Subcutaneous adipose tissue (tissue), 4 donors: Measurements from ENCODE around the gene SLC22A5. TPM values are rescaled to one million over a fixed set of nuclear protein-coding genes. Genes with fewer than 3 reads are reported as not detected.

ENCODE experiments used
- CTCF ChIP-seq: fragments of 450-650 bp; IDR thresholded peaks from one replicate; pipeline ENCODE4 v1.5.1; 2016; ENCODE audit warnings: low read depth, mild to moderate bottlenecking, control low read depth, antibody characterized with exemption, moderate library complexity
- total RNA-seq, 4 donors: library from RNA; depleted of rRNA; stranded (reverse); fragments of >200 nt; gene quantifications; one replicate each; pipeline ENCODE4 v1.1.0, GENCODE V29; 2016

SLC22A5 gene
- total RNA-seq, 4 donors from 2014 or later = 5.6 to 8.2 (median 6.8) TPM

- no peak for TF ChIP-seq CTCF
Observed at GRCh38 chr5:132383261-132383660, 13.8 kb downstream of the SLC22A5 start.

GRCh38 chr5:132383984-132384383 is 14.5 kb downstream of the SLC22A5 start:
- no peak for TF ChIP-seq CTCF

GRCh38 chr5:132384506-132385050 is 15.1 kb downstream of the SLC22A5 start:
- no peak for TF ChIP-seq CTCF

GRCh38 chr5:132385326-132386105 is 16.0 kb downstream of the SLC22A5 start:
- no peak for TF ChIP-seq CTCF

GRCh38 chr5:132386644-132387286 is 17.3 kb downstream of the SLC22A5 start:
- no peak for TF ChIP-seq CTCF

GRCh38 chr5:132387640-132388117 is 18.2 kb downstream of the SLC22A5 start:
- no peak for TF ChIP-seq CTCF
